ENCODE measurements around the gene RPS3A. TPM values are rescaled to one million over a fixed set of nuclear protein-coding genes. Genes with fewer than 3 reads are reported as not detected.
A peak's percentile ranks its signal among the peaks of the same experiment; 100 is the strongest.
"Not testable (repeated sequence)": the region's sequence is repeated elsewhere in the genome, so short reads cannot be mapped to it uniquely, and the experiment has no call there.

The RPS3A gene
- total RNA-seq (ENCODE audit: unreplicated experiment) = 2,209 TPM
- long read RNA-seq, transcript RPS3A-201 (6 exons, 934 nt) = major isoform, 4,108 of 4,204 reads
- long read RNA-seq, transcript RPS3A-205 (6 exons, 674 nt) = minor isoform, 33 of 4,204 reads
- long read RNA-seq, transcript RPS3A-208 (4 exons, 576 nt) = minor isoform, 8 of 4,204 reads
- long read RNA-seq, partial matches to known transcripts = 18 of 4,204 reads
- long read RNA-seq, other reads (novel, unspliced or antisense) = 33 of 4,204 reads

GRCh38 chr4:151099229-151099975, at the start of gene RPS3A:
Gene RPS3A (plus strand): TSS chr4:151099628. CDS start chr4:151099653, 25 bp downstream.
- Mint-ChIP-seq H3K27me3 (ENCODE audit: unreplicated experiment) (peaks cover 10% of the 10 kb centered on the region), H3K36me3 (ENCODE audit: low read depth, unreplicated experiment) (peaks cover 25% of the 10 kb centered on the region), H3K9me3 (ENCODE audit: unreplicated experiment) (no peaks in the 10 kb centered on the region), H3K27ac (ENCODE audit: unreplicated experiment) (peak within 1 kb of the TSS; percentile 96), H3K4me3 (ENCODE audit: unreplicated experiment) (peak within 1 kb of the TSS; percentile 98), H3K4me1 (ENCODE audit: unreplicated experiment) (peaks cover 24% of the 10 kb centered on the region)
- TF ChIP-seq, protein P1, sequence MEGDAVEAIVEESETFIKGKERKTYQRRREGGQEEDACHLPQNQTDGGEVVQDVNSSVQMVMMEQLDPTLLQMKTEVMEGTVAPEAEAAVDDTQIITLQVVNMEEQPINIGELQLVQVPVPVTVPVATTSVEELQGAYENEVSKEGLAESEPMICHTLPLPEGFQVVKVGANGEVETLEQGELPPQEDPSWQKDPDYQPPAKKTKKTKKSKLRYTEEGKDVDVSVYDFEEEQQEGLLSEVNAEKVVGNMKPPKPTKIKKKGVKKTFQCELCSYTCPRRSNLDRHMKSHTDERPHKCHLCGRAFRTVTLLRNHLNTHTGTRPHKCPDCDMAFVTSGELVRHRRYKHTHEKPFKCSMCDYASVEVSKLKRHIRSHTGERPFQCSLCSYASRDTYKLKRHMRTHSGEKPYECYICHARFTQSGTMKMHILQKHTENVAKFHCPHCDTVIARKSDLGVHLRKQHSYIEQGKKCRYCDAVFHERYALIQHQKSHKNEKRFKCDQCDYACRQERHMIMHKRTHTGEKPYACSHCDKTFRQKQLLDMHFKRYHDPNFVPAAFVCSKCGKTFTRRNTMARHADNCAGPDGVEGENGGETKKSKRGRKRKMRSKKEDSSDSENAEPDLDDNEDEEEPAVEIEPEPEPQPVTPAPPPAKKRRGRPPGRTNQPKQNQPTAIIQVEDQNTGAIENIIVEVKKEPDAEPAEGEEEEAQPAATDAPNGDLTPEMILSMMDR (IDR thresholded peaks at IDR 0.05; ENCODE audit: unreplicated experiment) = peak; percentile 10
- DNase-seq (ENCODE audit: low spot score) = peak; percentile 98

DNA sequence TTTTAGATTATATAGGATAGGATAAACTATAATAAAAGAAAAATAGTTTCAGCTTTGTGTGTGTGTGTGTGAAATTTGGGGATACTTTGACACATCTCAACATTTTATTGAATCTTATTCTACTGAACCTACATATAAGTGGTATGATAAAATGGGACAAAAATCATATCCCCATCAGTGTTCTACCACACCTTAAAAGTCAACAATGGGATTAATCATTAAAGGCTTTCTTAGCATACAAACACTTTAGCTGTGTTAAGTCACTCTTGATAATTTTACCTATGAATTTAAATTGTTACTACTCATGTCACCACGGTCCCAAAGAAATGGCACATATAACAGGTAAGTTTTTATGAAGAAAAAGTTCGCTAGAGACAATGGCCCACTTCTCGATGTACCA, 46.6 kb upstream of the RPS3A start:
- DNase-seq (ENCODE audit: low spot score) = no peak
- H3K36me3 Mint-ChIP-seq (ENCODE audit: low read depth, unreplicated experiment) = no peaks in the 10 kb centered on the region
- TF ChIP-seq, protein P1 (IDR thresholded peaks at IDR 0.05; ENCODE audit: unreplicated experiment) = no peak
- no peak overlapping the region for H3K4me3 Mint-ChIP-seq (ENCODE audit: unreplicated experiment)
- H3K4me1 Mint-ChIP-seq (ENCODE audit: unreplicated experiment) = peaks cover 17% of the 10 kb centered on the region
- H3K9me3 Mint-ChIP-seq (ENCODE audit: unreplicated experiment) = no peaks in the 10 kb centered on the region
- H3K27me3 Mint-ChIP-seq (ENCODE audit: unreplicated experiment) = no peaks in the 10 kb centered on the region
- no peak overlapping the region for H3K27ac Mint-ChIP-seq (ENCODE audit: unreplicated experiment)

GRCh38 chr4:151055539-151055938, 43.9 kb upstream of the RPS3A start:
- H3K9me3 Mint-ChIP-seq (ENCODE audit: unreplicated experiment) = no peaks in the 10 kb centered on the region
- no peak overlapping the region for H3K27ac Mint-ChIP-seq (ENCODE audit: unreplicated experiment)
- no peaks in the 10 kb centered on the region for H3K36me3 Mint-ChIP-seq (ENCODE audit: low read depth, unreplicated experiment)
- H3K27me3 Mint-ChIP-seq (ENCODE audit: unreplicated experiment) = no peaks in the 10 kb centered on the region
- TF ChIP-seq, protein P1 (IDR thresholded peaks at IDR 0.05; ENCODE audit: unreplicated experiment) = no peak
- no peak overlapping the region for H3K4me3 Mint-ChIP-seq (ENCODE audit: unreplicated experiment)
- H3K4me1 Mint-ChIP-seq (ENCODE audit: unreplicated experiment) = peaks cover 8% of the 10 kb centered on the region
- no peak for DNase-seq (ENCODE audit: low spot score)

GRCh38 chr4:151063143-151063542, 36.3 kb upstream of the RPS3A start:
- DNase-seq (ENCODE audit: low spot score); H3K27ac Mint-ChIP-seq (ENCODE audit: unreplicated experiment); H3K4me1 Mint-ChIP-seq (ENCODE audit: unreplicated experiment); H3K36me3 Mint-ChIP-seq (ENCODE audit: low read depth, unreplicated experiment); H3K27me3 Mint-ChIP-seq (ENCODE audit: unreplicated experiment); H3K4me3 Mint-ChIP-seq (ENCODE audit: unreplicated experiment); H3K9me3 Mint-ChIP-seq (ENCODE audit: unreplicated experiment): not testable (repeated sequence)

GRCh38 chr4:151067316-151067970, 32.0 kb upstream of the RPS3A start:
- H3K4me1 Mint-ChIP-seq (ENCODE audit: unreplicated experiment) = no peaks in the 10 kb centered on the region
- H3K27me3 Mint-ChIP-seq (ENCODE audit: unreplicated experiment) = no peaks in the 10 kb centered on the region
- DNase-seq (ENCODE audit: low spot score) = no peak
- H3K4me3 Mint-ChIP-seq (ENCODE audit: unreplicated experiment) = no peak overlapping the region
- no peaks in the 10 kb centered on the region for H3K36me3 Mint-ChIP-seq (ENCODE audit: low read depth, unreplicated experiment)
- H3K9me3 Mint-ChIP-seq (ENCODE audit: unreplicated experiment) = no peaks in the 10 kb centered on the region
- TF ChIP-seq, protein P1 (IDR thresholded peaks at IDR 0.05; ENCODE audit: unreplicated experiment) = no peak
- H3K27ac Mint-ChIP-seq (ENCODE audit: unreplicated experiment) = no peak overlapping the region
